GM12872 (cell line): ENCODE measurements around the gene RBFOX2.

Source experiments
- CTCF ChIP-seq: IDR thresholded peaks from 3 replicates; pipeline ENCODE4 v1.5.1; 2011; ENCODE audit warnings: low read depth, mild to moderate bottlenecking, low read length, moderate library complexity; ENCODE audit not compliant: insufficient read depth

The RBFOX2 gene

GRCh38 chr22:36028646-36029405 is at the start of gene RBFOX2:
RBFOX2 (minus strand) TSS chr22:36028824; CDS start chr22:36028425, 399 bp downstream.
- no peak for TF ChIP-seq CTCF

- TF ChIP-seq CTCF: no peak
Measured at GRCh38 chr22:36077271-36077670, 48.6 kb upstream of the RBFOX2 start.

- TF ChIP-seq CTCF: no peak
Measured at GRCh38 chr22:36075724-36076123, 47.1 kb upstream of the RBFOX2 start.

GRCh38 chr22:36075230-36075629 is 46.6 kb upstream of the RBFOX2 start:
- TF ChIP-seq CTCF: no peak

- TF ChIP-seq CTCF: no peak
Measured at GRCh38 chr22:36073476-36073875, 44.9 kb upstream of the RBFOX2 start.

GRCh38 chr22:36069368-36069767 is 40.7 kb upstream of the RBFOX2 start:
- no peak for TF ChIP-seq CTCF

GRCh38 chr22:36068776-36069344 is 40.2 kb upstream of the RBFOX2 start:
- TF ChIP-seq CTCF: no peak

GRCh38 chr22:36067235-36067558 is 38.6 kb upstream of the RBFOX2 start:
- TF ChIP-seq CTCF: no peak
